DOHH2 (cell line): ENCODE measurements around the gene BICC1.

Experiments used
- H3F3A ChIP-seq: fragments of 200-600 bp; sonication (generic), shearing (Covaris generic); 2 replicates; pipeline ENCODE4 v1.6.0; 2016; ENCODE audit warnings: antibody characterized with exemption, mild to moderate bottlenecking; ENCODE audit not compliant: control insufficient read depth, insufficient read depth
- H3K27ac ChIP-seq: fragments of 200-600 bp; sonication (generic); 2 replicates; pipeline ENCODE4 v1.5.1; 2014; ENCODE audit warnings: low read depth, mild to moderate bottlenecking, low read length, moderate library complexity
- H3K27me3 ChIP-seq: fragments of 200-600 bp; sonication (generic); 2 replicates; pipeline ENCODE4 v1.6.1; 2014; ENCODE audit warnings: mild to moderate bottlenecking, low read length, mixed read lengths; ENCODE audit not compliant: control insufficient read depth
- H3K36me3 ChIP-seq: fragments of 200-600 bp; sonication (generic); 2 replicates; pipeline ENCODE4 v1.6.1; 2014; ENCODE audit warnings: mild to moderate bottlenecking, low read length, moderate library complexity, mixed read lengths; ENCODE audit not compliant: control insufficient read depth
- H3K4me1 ChIP-seq: fragments of 200-600 bp; sonication (generic); 2 replicates; pipeline ENCODE4 v1.6.1; 2014; ENCODE audit warnings: mild to moderate bottlenecking, low read length, mixed read lengths; ENCODE audit not compliant: control insufficient read depth
- H3K4me2 ChIP-seq: fragments of 200-600 bp; sonication (generic); 2 replicates; pipeline ENCODE4 v1.6.0; 2014; ENCODE audit warnings: mild to moderate bottlenecking, low read length, moderate library complexity
- H3K4me3 ChIP-seq: fragments of 200-600 bp; sonication (generic); 2 replicates; pipeline ENCODE4 v1.5.1; 2014; ENCODE audit warnings: mild to moderate bottlenecking, low read length, mixed read lengths
- H3K79me2 ChIP-seq: fragments of 200-600 bp; sonication (generic); 2 replicates; pipeline ENCODE4 v1.6.1; 2014; ENCODE audit warnings: mild to moderate bottlenecking, low read length, mixed read lengths; ENCODE audit not compliant: control insufficient read depth
- H3K9me2 ChIP-seq: fragments of 200-600 bp; sonication (generic); replicated peaks from 2 replicates; pipeline ENCODE4 v1.6.1; 2014; ENCODE audit warnings: mild to moderate bottlenecking, low read length, mixed read lengths; ENCODE audit not compliant: control insufficient read depth
- H3K9me3 ChIP-seq: fragments of 200-600 bp; sonication (generic); 2 replicates; pipeline ENCODE4 v1.6.1; 2014; ENCODE audit warnings: antibody characterized with exemption, low read length, mixed read lengths; ENCODE audit not compliant: control insufficient read depth, insufficient read depth
- H4K20me1 ChIP-seq: fragments of 200-600 bp; sonication (generic); 2 replicates; pipeline ENCODE4 v1.6.0; 2014; ENCODE audit warnings: low read depth, mild to moderate bottlenecking, antibody characterized with exemption, low read length, moderate library complexity; ENCODE audit not compliant: control insufficient read depth, insufficient read depth
- CTCF ChIP-seq: fragments of 200-600 bp; sonication (generic); IDR thresholded peaks from one replicate; pipeline ENCODE4 v1.5.1; 2014; ENCODE audit warnings: antibody characterized with exemption, mild to moderate bottlenecking, low read depth, low read length; ENCODE audit not compliant: poor library complexity, severe bottlenecking
- EZH2phosphoT487 ChIP-seq: fragments of 200-600 bp; sonication (generic); IDR thresholded peaks from 2 replicates; pipeline ENCODE4 v1.6.1; 2017; ENCODE audit warnings: borderline replicate concordance, mild to moderate bottlenecking, antibody characterized with exemption, low read length, moderate library complexity, mixed read lengths

Gene BICC1

GRCh38 chr10:58513188-58514110, 777 bp downstream of the BICC1 start:
- H3K27ac ChIP-seq = no peak overlapping the region
- no peaks in the 10 kb centered on the region for H3K79me2 ChIP-seq
- H3K4me3 ChIP-seq = no peak overlapping the region

GRCh38 chr10:58514111-58514770, 1.6 kb downstream of the BICC1 start:
- Histone ChIP-seq H3K27me3 (peaks cover 14% of the 10 kb centered on the region), H3K9me2 (no peaks in the 10 kb centered on the region), H4K20me1 (no peaks in the 10 kb centered on the region), H3F3A (no peaks in the 10 kb centered on the region), H3K36me3 (no peaks in the 10 kb centered on the region), H3K27ac (no peak overlapping the region), H3K9me3 (peaks cover 4% of the 10 kb centered on the region; the same call in 1 of the 2 replicates), H3K4me2 (no peak overlapping the region), H3K4me1 (no peaks in the 10 kb centered on the region), H3K79me2 (no peaks in the 10 kb centered on the region), H3K4me3 (no peak overlapping the region)
- TF ChIP-seq EZH2phosphoT487 (no peak), CTCF (no peak)

More at GRCh38 chr10:58513188-58514110, 777 bp downstream of the BICC1 start:
- peaks cover 14% of the 10 kb centered on the region for H3K27me3 ChIP-seq
- no peaks in the 10 kb centered on the region for H3K4me1 ChIP-seq
- H3K36me3 ChIP-seq = no peaks in the 10 kb centered on the region
- H3K9me2 ChIP-seq = no peaks in the 10 kb centered on the region
- H4K20me1 ChIP-seq = no peaks in the 10 kb centered on the region
- TF ChIP-seq EZH2phosphoT487 (no peak), CTCF (no peak)
- H3K4me2 ChIP-seq = no peak overlapping the region
- H3F3A ChIP-seq = no peaks in the 10 kb centered on the region
- H3K9me3 ChIP-seq = peaks cover 4% of the 10 kb centered on the region; the same call in 1 of the 2 replicates

GRCh38 chr10:58515291-58515941, 2.7 kb downstream of the BICC1 start:
- H3K4me2 ChIP-seq = no peak overlapping the region

More at GRCh38 chr10:58515291-58515941, 2.7 kb downstream of the BICC1 start:
- no peak overlapping the region for H3K27ac ChIP-seq
- H3K9me2 ChIP-seq = no peaks in the 10 kb centered on the region
- no peaks in the 10 kb centered on the region for H4K20me1 ChIP-seq
- H3K9me3 ChIP-seq = peaks cover 4% of the 10 kb centered on the region; the same call in 1 of the 2 replicates
- H3K4me3 ChIP-seq = no peak overlapping the region
- H3K4me1 ChIP-seq = no peaks in the 10 kb centered on the region
- H3K36me3 ChIP-seq = no peaks in the 10 kb centered on the region
- peaks cover 14% of the 10 kb centered on the region for H3K27me3 ChIP-seq
- no peaks in the 10 kb centered on the region for H3K79me2 ChIP-seq
- no peaks in the 10 kb centered on the region for H3F3A ChIP-seq
- TF ChIP-seq CTCF = no peak
- TF ChIP-seq EZH2phosphoT487 = no peak
